Uterus (tissue), 4 donors: ENCODE measurements around the gene SLC41A3. TPM values are rescaled to one million over a fixed set of nuclear protein-coding genes. Genes with fewer than 3 reads are reported as not detected.

ENCODE experiments used
- DNase-seq, 2 donors: peaks; one replicate each; pipeline ENCODE4 v3.0.0-alpha.2; 2019 to 2020
- H3K27ac ChIP-seq, 2 donors: fragments of 200-600 bp; sonication (generic); 1 replicate in 1 of 2; 2 replicates in 1 of 2; pipeline ENCODE4 v1.5.1; 2016 to 2018
- H3K27me3 ChIP-seq, 2 donors: fragments of 200-600 bp; sonication (generic); one replicate each; pipeline ENCODE4 v1.5.1; 2018 to 2019; ENCODE audit warnings: control low read depth in 1 of 2
- H3K36me3 ChIP-seq, 2 donors: fragments of 200-600 bp; sonication (generic); one replicate each; pipeline ENCODE4 v1.5.1; 2019; ENCODE audit warnings: control low read depth in 1 of 2
- H3K4me1 ChIP-seq, 2 donors: fragments of 200-600 bp; sonication (generic); one replicate each; pipeline ENCODE4 v1.5.1; 2018 to 2019; ENCODE audit warnings: control low read depth in 1 of 2
- H3K4me3 ChIP-seq, 2 donors: fragments of 200-600 bp; sonication (generic); 1 replicate in 1 of 2; 2 replicates in 1 of 2; pipeline ENCODE4 v1.5.1; 2018 to 2019; ENCODE audit warnings: mild to moderate bottlenecking in 1 of 2
- H3K9me3 ChIP-seq, 2 donors: fragments of 200-600 bp; sonication (generic); one replicate each; pipeline ENCODE4 v1.5.1; 2019; ENCODE audit warnings: control low read depth in 1 of 2
- POLR2A ChIP-seq, 2 donors: fragments of 450-650 bp; IDR thresholded peaks; one replicate each; pipeline ENCODE4 v1.6.1; 2016; ENCODE audit warnings: antibody characterized with exemption in 2 of 2, mild to moderate bottlenecking in 1 of 2, moderate library complexity in 1 of 2
- intact Hi-C: fragments of 100-400 bp; cut with DNase I; formaldehyde crosslinking; loops from one replicate; pipeline ENCODE4 v1.15.1; 2023; ENCODE audit warnings: low total_unique reads
- total RNA-seq, 4 donors: library from RNA; depleted of rRNA in 3 of 4; stranded (reverse); fragments of >200 nt in 3 of 4; gene quantifications; one replicate each; pipeline versions ENCODE4 v1.1.0 to v1.2.4, GENCODE V29; 2014 to 2023
- TF ChIP-seq, protein P1 (sequence below), 4 experiments: fragments of 200-600 bp in 2 of 4; fragments of 450-650 bp in 2 of 4; sonication (generic) in 2 of 4; IDR thresholded peaks; one replicate each; pipeline ENCODE4 v1.5.1; 2016 to 2019; ENCODE audit warnings: antibody characterized with exemption in 4 of 4, mild to moderate bottlenecking in 2 of 4, moderate library complexity in 1 of 4
- donor health status: DM: yes; HTN: yes; CAD: no.

SLC41A3 gene
- total RNA-seq, 4 donors from 2014 or later = 65.9 to 94.9 (median 77.4) TPM

DNA sequence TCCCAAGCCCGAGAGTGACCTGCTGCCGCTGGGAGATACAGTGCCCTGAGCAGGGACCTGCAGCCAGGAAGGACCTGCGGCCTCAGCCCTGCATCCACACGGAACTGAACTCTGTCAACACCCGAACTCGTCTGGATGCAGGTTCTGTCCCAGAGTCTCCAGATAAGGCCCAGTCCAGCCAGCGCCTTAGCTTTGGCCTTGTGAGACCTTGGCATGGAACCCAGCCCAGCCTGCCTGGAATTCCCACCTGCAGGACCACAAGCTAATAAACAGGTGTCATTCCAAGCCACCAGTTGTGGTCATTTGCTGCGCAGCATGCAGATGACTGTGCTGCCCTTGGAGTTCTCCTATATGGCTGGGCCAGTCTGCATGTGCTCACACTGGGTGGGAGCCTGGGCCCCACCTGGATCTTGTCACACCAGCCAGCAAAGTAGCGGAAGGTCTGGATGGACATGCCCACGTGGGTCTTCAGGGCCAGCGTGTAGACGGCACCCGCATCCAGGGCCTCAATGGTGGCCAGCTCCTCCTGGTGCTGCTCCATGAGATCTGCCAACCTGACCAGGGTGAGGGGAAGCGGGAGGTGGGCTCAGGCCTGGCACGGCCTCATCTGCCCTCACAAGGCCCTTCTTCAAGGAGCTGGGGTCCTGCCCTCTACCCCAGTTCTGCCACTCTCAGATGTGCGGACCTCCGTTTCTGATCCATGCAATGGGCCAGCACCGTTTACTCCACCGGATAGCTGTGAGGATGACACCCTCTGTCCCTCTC, 47.2 kb upstream of the SLC41A3 start:
- DNase-seq = peak; percentile 11
- Histone ChIP-seq H3K4me1 (no peaks in the 10 kb centered on the region), H3K27ac (no peak overlapping the region), H3K27me3 (no peaks in the 10 kb centered on the region), H3K36me3 (no peaks in the 10 kb centered on the region), H3K9me3 (no peaks in the 10 kb centered on the region), H3K4me3 (no peak overlapping the region)
- no peak for TF ChIP-seq POLR2A (IDR thresholded peaks at IDR 0.05)
- TF ChIP-seq, protein P1, sequence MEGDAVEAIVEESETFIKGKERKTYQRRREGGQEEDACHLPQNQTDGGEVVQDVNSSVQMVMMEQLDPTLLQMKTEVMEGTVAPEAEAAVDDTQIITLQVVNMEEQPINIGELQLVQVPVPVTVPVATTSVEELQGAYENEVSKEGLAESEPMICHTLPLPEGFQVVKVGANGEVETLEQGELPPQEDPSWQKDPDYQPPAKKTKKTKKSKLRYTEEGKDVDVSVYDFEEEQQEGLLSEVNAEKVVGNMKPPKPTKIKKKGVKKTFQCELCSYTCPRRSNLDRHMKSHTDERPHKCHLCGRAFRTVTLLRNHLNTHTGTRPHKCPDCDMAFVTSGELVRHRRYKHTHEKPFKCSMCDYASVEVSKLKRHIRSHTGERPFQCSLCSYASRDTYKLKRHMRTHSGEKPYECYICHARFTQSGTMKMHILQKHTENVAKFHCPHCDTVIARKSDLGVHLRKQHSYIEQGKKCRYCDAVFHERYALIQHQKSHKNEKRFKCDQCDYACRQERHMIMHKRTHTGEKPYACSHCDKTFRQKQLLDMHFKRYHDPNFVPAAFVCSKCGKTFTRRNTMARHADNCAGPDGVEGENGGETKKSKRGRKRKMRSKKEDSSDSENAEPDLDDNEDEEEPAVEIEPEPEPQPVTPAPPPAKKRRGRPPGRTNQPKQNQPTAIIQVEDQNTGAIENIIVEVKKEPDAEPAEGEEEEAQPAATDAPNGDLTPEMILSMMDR (IDR thresholded peaks at IDR 0.05) = no peak
- intact Hi-C loops = loop anchor here (5.0 kb wide), 1 partner anchor 266 kb away; no protein-coding TSS in a partner anchor

DNA sequence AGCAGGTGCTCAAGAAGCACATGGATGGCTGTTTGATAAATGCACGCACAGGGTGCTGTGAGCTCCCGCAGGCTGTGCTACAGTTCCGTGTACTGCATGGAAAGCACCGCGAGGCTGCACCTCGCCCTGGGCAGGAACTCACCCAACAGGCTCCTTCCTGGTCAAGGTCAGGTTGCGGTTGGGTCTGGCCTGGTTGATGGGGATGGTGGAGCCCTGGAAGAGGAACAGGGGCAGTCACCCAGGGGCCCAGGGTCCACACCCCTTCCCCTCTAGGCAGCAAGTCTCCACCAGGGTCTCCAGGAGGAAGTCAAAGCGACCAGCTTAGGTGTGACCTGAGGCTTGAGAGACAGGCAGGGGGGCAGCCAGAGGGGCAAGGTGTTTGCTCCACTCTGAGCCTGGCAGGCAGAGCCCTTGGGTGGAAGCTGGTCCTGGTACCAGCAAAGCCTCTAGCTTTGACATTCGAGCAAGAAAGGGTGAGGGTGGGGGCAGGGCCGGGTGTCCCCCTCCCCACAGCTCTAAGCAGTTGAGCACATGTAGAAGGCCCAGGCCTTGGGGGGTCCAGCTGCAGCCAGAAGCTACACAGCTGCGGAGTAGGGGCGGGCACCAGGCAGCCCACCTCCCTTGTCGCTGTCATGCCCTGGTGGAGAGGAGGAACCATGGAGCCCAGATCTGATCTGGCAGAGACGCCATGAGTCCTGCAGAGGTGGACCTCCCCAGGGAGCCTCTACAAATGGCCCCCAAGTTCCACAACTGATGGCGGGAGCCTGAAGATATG, 46.3 kb upstream of the SLC41A3 start:
- H3K27me3 ChIP-seq = no peaks in the 10 kb centered on the region
- H3K4me1 ChIP-seq = no peaks in the 10 kb centered on the region
- H3K9me3 ChIP-seq = no peaks in the 10 kb centered on the region
- peak; percentile 8 to 12 for DNase-seq
- no peak overlapping the region for H3K27ac ChIP-seq
- no peak overlapping the region for H3K4me3 ChIP-seq
- no peak for TF ChIP-seq POLR2A (IDR thresholded peaks at IDR 0.05)
- TF ChIP-seq, protein P1 (IDR thresholded peaks at IDR 0.05) = no peak
- H3K36me3 ChIP-seq = no peaks in the 10 kb centered on the region
- intact Hi-C loops = loop anchor here (5.0 kb wide), 1 partner anchor 267 kb away; no protein-coding TSS in a partner anchor

DNA sequence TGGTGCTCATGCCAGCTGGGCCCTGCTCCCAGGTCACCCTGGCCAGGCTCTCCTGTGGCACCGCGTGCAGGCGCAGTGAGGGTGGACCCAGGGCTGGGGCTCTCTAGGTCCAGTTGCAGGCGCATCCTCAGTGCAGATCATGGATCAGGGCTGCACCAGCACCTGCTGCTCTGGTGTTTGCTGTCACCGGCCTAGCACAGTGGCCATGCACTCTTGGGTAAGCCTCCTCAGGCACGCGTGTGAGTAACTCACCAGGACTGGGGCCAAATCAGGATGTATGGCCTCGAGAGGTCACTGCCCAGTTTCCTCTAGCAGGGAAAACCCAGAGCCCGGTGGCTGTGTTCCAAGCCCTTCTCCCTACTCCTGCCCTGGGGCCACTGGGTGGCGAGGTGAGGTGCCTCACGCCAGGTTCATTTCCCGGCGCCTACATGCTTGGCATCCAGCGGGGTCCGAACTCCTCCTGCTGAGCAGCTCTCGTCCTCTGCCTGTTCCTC, 45.5 kb upstream of the SLC41A3 start:
- intact Hi-C loops = no loop called here
- no peak overlapping the region for H3K27ac ChIP-seq
- no peak overlapping the region for H3K4me3 ChIP-seq
- H3K36me3 ChIP-seq = no peaks in the 10 kb centered on the region
- H3K9me3 ChIP-seq = no peaks in the 10 kb centered on the region
- no peaks in the 10 kb centered on the region for H3K4me1 ChIP-seq
- no peak for TF ChIP-seq POLR2A (IDR thresholded peaks at IDR 0.05)
- TF ChIP-seq, protein P1 (IDR thresholded peaks at IDR 0.05) = no peak
- DNase-seq = peak; percentile 21 to 62
- no peaks in the 10 kb centered on the region for H3K27me3 ChIP-seq

DNA sequence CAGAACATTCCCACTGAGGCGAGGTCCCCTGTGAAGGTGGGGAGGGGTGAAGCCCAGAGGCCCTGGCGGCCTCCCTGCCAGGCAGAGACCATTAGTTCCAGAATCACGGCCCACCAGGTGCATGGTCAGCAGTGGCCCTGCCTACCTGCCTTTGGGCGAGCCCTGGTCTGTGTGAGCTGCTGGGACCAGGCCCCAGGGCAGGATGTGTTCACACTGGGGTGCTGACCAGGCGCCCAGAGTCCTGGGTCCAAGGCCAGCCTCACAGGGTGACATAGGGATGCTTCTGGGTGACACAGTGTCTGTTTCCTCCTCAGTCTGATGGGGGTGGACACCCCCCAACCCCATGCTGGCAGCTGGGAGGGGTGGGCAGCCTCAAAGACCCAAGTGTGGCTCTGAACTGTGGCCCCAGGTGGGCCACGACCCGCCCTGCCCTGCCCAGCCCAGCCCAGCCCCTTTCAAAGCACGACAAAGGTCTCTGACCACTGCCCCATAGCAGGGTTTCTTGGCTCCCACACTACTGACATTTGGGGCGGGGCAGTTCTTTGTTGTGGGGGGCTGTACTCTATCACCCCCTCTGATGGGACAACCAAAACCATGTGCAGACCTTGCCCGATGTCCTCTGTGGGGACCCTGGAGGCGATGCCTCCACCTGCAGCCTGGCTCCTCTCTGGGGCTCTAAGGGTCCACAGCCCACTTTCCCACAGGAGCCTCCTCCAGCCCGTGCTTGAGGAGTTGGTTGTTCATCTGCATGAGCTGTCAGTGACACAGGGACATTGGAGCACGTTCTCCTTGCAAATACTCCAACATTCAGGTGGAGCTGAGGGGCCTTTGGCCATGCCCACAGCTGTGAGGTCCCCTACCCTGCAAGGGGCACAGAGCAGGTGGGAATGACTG, 44.8 kb upstream of the SLC41A3 start:
- TF ChIP-seq POLR2A (IDR thresholded peaks at IDR 0.05) = no peak
- TF ChIP-seq, protein P1 (IDR thresholded peaks at IDR 0.05) = no peak
- DNase-seq = peak; percentile 7 to 9

More for the DNA sequence above, 44.8 kb upstream of the SLC41A3 start:
- Histone ChIP-seq H3K36me3 (no peaks in the 10 kb centered on the region), H3K4me3 (no peak overlapping the region), H3K27ac (no peak overlapping the region), H3K27me3 (no peaks in the 10 kb centered on the region), H3K4me1 (no peaks in the 10 kb centered on the region), H3K9me3 (no peaks in the 10 kb centered on the region)
- intact Hi-C loops = no loop called here
